Vagina (tissue), 2 donors: ENCODE results near the gene UBR2. TPM values are rescaled to one million over a fixed set of nuclear protein-coding genes. Genes with fewer than 3 reads are reported as not detected.
"Not testable (repeated sequence)": the region's sequence is repeated elsewhere in the genome, so short reads cannot be mapped to it uniquely, and the experiment has no call there.

Experiments used
- DNase-seq, 2 donors: peaks; one replicate each; pipeline ENCODE4 v3.0.0-alpha.2; 2017; ENCODE audit errors: extremely low spot score in 2 of 2
- H3K27ac ChIP-seq: fragments of 200-600 bp; sonication (generic); one replicate; pipeline ENCODE4 v1.5.1; 2019
- H3K27me3 ChIP-seq: fragments of 200-600 bp; sonication (generic); one replicate; pipeline ENCODE4 v1.5.1; 2019
- H3K36me3 ChIP-seq, 2 donors: fragments of 200-600 bp; sonication (generic); one replicate each; pipeline ENCODE4 v1.5.1; 2017 to 2019
- H3K4me1 ChIP-seq: fragments of 200-600 bp; sonication (generic); one replicate; pipeline ENCODE4 v1.5.1; 2019
- H3K4me3 ChIP-seq, 2 donors: fragments of 200-600 bp; sonication (generic); 1 replicate in 1 of 2; 2 replicates in 1 of 2; pipeline ENCODE4 v1.5.1; 2016 to 2019
- H3K9me3 ChIP-seq: fragments of 200-600 bp; sonication (generic); one replicate; pipeline ENCODE4 v1.5.1; 2019
- CTCF ChIP-seq, 3 experiments: fragments of 450-650 bp in 2 of 3; fragments of 200-600 bp in 1 of 3; sonication (generic) in 1 of 3; IDR thresholded peaks; one replicate each; pipeline ENCODE4 v1.5.1; 2017 to 2019; ENCODE audit warnings: antibody characterized with exemption in 3 of 3, mild to moderate bottlenecking in 2 of 3, moderate library complexity in 2 of 3
- POLR2A ChIP-seq, 2 donors: fragments of 450-650 bp; IDR thresholded peaks; one replicate each; pipeline ENCODE4 v1.6.1; 2017; ENCODE audit warnings: antibody characterized with exemption in 2 of 2, mild to moderate bottlenecking in 2 of 2, moderate library complexity in 2 of 2
- POLR2AphosphoS5 ChIP-seq, 2 donors: sonication (generic); formaldehyde crosslinking; IDR thresholded peaks; one replicate each; pipeline ENCODE4 v1.9.0; 2017; ENCODE audit warnings: antibody characterized with exemption in 2 of 2, mild to moderate bottlenecking in 2 of 2, low read depth in 1 of 2; ENCODE audit not compliant: insufficient read depth in 1 of 2
- intact Hi-C: fragments of 100-400 bp; cut with DNase I; formaldehyde crosslinking; loops from one replicate; pipeline ENCODE4 v1.15.1; 2023
- total RNA-seq: library from RNA; depleted of rRNA; stranded (reverse); fragments of >200 nt; gene quantifications from one replicate; pipeline ENCODE4 v1.2.3, GENCODE V29; 2016

Gene UBR2
- total RNA-seq, 1 donor from 2014 or later: 23.6 TPM

- no peak for TF ChIP-seq POLR2A (IDR thresholded peaks at IDR 0.05)
- no peak for TF ChIP-seq CTCF (IDR thresholded peaks at IDR 0.05)
- TF ChIP-seq POLR2AphosphoS5 (IDR thresholded peaks at IDR 0.05; ENCODE audit: insufficient read depth in 1 of 2, low read depth in 1 of 2): no peak
- DNase-seq: no peak
- H3K36me3 ChIP-seq: no peaks in the 10 kb centered on the region
- no peak overlapping the region for H3K4me3 ChIP-seq
- no peaks in the 10 kb centered on the region for H3K27me3 ChIP-seq
- no peaks in the 10 kb centered on the region for H3K9me3 ChIP-seq
- intact Hi-C loops: no loop called here
- H3K27ac ChIP-seq: no peak overlapping the region
- peaks cover 17% of the 10 kb centered on the region for H3K4me1 ChIP-seq
Observed at GRCh38 chr6:42702200-42702599, 138.4 kb downstream of the UBR2 start.

DNA sequence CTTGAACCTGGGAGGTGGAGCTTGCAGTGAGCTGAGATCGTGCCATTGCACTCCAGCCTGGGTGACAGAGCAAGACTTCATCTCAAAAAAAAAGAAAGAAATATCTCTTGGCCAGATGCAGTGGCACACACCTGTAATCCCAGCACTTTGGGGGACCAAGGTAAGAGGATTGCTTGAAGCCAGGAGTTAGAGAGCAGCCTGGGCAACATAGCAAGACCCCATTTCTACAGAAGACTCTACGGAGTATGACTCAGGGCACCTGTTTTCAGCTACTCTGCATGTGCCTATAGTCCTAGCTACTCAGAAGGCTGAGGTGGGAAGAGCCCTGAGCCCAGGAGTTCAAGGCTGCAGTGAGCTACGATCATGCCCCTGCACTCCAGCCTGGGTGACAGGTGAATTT, 139.0 kb downstream of the UBR2 start:
- intact Hi-C loops, H3K4me3 ChIP-seq, DNase-seq, H3K27ac ChIP-seq, H3K27me3 ChIP-seq, H3K36me3 ChIP-seq, H3K9me3 ChIP-seq: not testable (repeated sequence)
- peaks cover 17% of the 10 kb centered on the region for H3K4me1 ChIP-seq

- peak overlapping the region; percentile 34 to 35 for H3K4me3 ChIP-seq
- TF ChIP-seq POLR2A (IDR thresholded peaks at IDR 0.05) (no peak), POLR2AphosphoS5 (IDR thresholded peaks at IDR 0.05; ENCODE audit: insufficient read depth in 1 of 2, low read depth in 1 of 2) (peak in 1 of 2 donors; percentile 31)
- no peaks in the 10 kb centered on the region for H3K36me3 ChIP-seq
- H3K27me3 ChIP-seq: no peaks in the 10 kb centered on the region
- H3K4me1 ChIP-seq: peaks cover 17% of the 10 kb centered on the region
- no peak for DNase-seq
- intact Hi-C loops: no loop called here
- H3K27ac ChIP-seq: no peak overlapping the region
- no peaks in the 10 kb centered on the region for H3K9me3 ChIP-seq
Observed at GRCh38 chr6:42704251-42704936, 140.6 kb downstream of the UBR2 start.

GRCh38 chr6:42704937-42705374, 141.1 kb downstream of the UBR2 start:
- intact Hi-C loops: no loop called here
- Histone ChIP-seq H3K9me3 (no peaks in the 10 kb centered on the region), H3K27ac (no peak overlapping the region), H3K27me3 (no peaks in the 10 kb centered on the region), H3K4me3 (peak overlapping the region in 1 of 2 donors; percentile 35), H3K36me3 (no peaks in the 10 kb centered on the region), H3K4me1 (peaks cover 17% of the 10 kb centered on the region)
- DNase-seq: no peak
- no peak for TF ChIP-seq POLR2AphosphoS5 (IDR thresholded peaks at IDR 0.05; ENCODE audit: insufficient read depth in 1 of 2, low read depth in 1 of 2)

DNA sequence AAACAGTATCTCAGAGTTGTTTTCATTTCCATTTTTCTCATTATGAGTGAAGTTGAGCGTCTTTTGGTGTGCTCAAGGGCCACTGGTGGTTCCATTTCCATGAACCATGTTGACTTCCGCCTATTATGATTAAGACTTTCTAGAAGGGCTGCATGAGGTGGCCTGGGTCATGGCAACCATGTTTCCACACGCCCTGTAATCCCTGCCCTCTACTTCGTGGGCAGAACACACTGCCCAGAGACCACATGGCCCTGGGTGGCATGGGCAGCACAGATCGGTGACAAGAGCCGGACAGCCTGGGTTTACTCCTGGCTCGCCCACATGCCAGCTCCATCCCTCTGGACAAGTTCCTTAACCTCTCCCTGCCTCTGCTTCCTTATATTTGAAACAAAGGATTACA, 143.8 kb downstream of the UBR2 start:
- H3K4me1 ChIP-seq: peaks cover 17% of the 10 kb centered on the region
- no peaks in the 10 kb centered on the region for H3K9me3 ChIP-seq
- H3K27ac ChIP-seq: no peak overlapping the region
- intact Hi-C loops: no loop called here
- no peak for TF ChIP-seq POLR2A (IDR thresholded peaks at IDR 0.05)
- no peak for TF ChIP-seq CTCF (IDR thresholded peaks at IDR 0.05)
- TF ChIP-seq POLR2AphosphoS5 (IDR thresholded peaks at IDR 0.05; ENCODE audit: insufficient read depth in 1 of 2, low read depth in 1 of 2): no peak
- no peak for DNase-seq
- no peak overlapping the region for H3K4me3 ChIP-seq
- no peaks in the 10 kb centered on the region for H3K27me3 ChIP-seq
- H3K36me3 ChIP-seq: no peaks in the 10 kb centered on the region

GRCh38 chr6:42708096-42708495, 144.3 kb downstream of the UBR2 start:
- H3K27me3 ChIP-seq: no peaks in the 10 kb centered on the region
- no peak overlapping the region for H3K27ac ChIP-seq
- H3K9me3 ChIP-seq: no peaks in the 10 kb centered on the region
- no peak overlapping the region for H3K4me3 ChIP-seq
- no peaks in the 10 kb centered on the region for H3K36me3 ChIP-seq
- H3K4me1 ChIP-seq: peaks cover 17% of the 10 kb centered on the region
- no peak for DNase-seq
- intact Hi-C loops: no loop called here
- TF ChIP-seq POLR2A (IDR thresholded peaks at IDR 0.05): no peak
- no peak for TF ChIP-seq CTCF (IDR thresholded peaks at IDR 0.05)
- no peak for TF ChIP-seq POLR2AphosphoS5 (IDR thresholded peaks at IDR 0.05; ENCODE audit: insufficient read depth in 1 of 2, low read depth in 1 of 2)
